ENCODE results near the gene CD8B. TPM values are rescaled to one million over a fixed set of nuclear protein-coding genes. Genes with fewer than 3 reads are reported as not detected.
A peak's percentile ranks its signal among the peaks of the same experiment; 100 is the strongest.

Gene CD8B
- total RNA-seq, 1 donor from 2014 or later, result not detected

DNA sequence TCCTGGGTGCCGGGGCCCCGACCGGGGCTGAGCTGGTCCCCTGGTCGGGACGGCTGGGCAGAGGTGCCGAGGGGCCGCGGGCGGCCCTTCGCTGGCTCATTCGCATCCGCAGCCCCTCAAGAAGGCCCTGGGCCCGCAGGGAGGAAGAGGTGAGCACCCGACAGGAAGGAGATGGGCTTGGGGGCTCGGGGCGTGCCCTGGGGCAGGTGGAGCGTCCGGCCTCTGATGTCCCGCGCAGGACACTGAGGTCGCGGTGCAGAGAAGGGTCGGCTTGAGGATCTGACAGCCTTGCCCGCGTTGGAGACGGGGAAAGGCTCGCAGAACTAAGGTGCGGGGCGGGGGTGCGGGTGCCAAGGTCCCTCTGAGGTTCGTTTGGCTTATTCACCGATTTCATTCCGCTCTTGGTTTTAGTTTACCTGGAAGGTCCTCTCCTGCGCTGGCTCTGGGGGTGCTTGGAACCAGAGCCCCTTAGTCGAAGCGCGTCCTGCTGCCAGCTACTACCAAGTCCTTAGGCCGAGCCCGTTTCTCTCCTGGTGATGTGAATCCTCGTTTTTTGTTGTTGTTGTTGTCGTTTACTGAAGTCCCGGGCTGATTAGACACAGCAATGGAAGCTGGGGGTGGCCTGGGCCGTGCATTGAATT, 52.1 kb downstream of the CD8B start:
- Histone ChIP-seq H3K9me3 (ENCODE audit: insufficient read depth, low read depth, low read length) (no peaks in the 10 kb centered on the region), H3K4me1 (ENCODE audit: insufficient read depth, low read length) (peaks cover 14% of the 10 kb centered on the region), H2AFZ (ENCODE audit: low read depth, low read length) (no peak overlapping the region), H3K79me2 (ENCODE audit: insufficient read depth, low read length) (no peaks in the 10 kb centered on the region), H3K4me2 (ENCODE audit: low read length) (peak overlapping the region; percentile 39), H3K9ac (ENCODE audit: low read length) (no peak overlapping the region), H3K36me3 (ENCODE audit: insufficient read depth, low read length) (no peaks in the 10 kb centered on the region), H4K20me1 (ENCODE audit: insufficient read depth, low read length) (no peaks in the 10 kb centered on the region), H3K27ac (ENCODE audit: low read depth, low read length) (no peak overlapping the region), H3K27me3 (ENCODE audit: insufficient read depth, low read length) (peaks cover 35% of the 10 kb centered on the region), H3K4me3 (ENCODE audit: insufficient read depth, low read depth, low read length) (no peak overlapping the region)
- H3K27ac Mint-ChIP-seq (ENCODE audit: unreplicated experiment), result no peak overlapping the region
- DNase-seq (ENCODE audit: low read depth) (no peak), FAIRE-seq (no peak)
- peaks cover 17% of the 10 kb centered on the region for H3K27me3 Mint-ChIP-seq (ENCODE audit: low read depth, unreplicated experiment)
- no peaks in the 10 kb centered on the region for H3K9me3 Mint-ChIP-seq (ENCODE audit: unreplicated experiment)
- no peaks in the 10 kb centered on the region for H3K4me1 Mint-ChIP-seq (ENCODE audit: low read depth, unreplicated experiment)
- TF ChIP-seq EZH2 (IDR thresholded peaks at IDR 0.05; ENCODE audit: insufficient read depth, low read length), result peak; percentile 90
- TF ChIP-seq, protein P1, sequence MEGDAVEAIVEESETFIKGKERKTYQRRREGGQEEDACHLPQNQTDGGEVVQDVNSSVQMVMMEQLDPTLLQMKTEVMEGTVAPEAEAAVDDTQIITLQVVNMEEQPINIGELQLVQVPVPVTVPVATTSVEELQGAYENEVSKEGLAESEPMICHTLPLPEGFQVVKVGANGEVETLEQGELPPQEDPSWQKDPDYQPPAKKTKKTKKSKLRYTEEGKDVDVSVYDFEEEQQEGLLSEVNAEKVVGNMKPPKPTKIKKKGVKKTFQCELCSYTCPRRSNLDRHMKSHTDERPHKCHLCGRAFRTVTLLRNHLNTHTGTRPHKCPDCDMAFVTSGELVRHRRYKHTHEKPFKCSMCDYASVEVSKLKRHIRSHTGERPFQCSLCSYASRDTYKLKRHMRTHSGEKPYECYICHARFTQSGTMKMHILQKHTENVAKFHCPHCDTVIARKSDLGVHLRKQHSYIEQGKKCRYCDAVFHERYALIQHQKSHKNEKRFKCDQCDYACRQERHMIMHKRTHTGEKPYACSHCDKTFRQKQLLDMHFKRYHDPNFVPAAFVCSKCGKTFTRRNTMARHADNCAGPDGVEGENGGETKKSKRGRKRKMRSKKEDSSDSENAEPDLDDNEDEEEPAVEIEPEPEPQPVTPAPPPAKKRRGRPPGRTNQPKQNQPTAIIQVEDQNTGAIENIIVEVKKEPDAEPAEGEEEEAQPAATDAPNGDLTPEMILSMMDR (IDR thresholded peaks at IDR 0.05; ENCODE audit: insufficient read depth, low read depth, low read length), result no peak
- no peak overlapping the region for H3K4me3 Mint-ChIP-seq (ENCODE audit: unreplicated experiment)
- no peaks in the 10 kb centered on the region for H3K36me3 Mint-ChIP-seq (ENCODE audit: low read depth, unreplicated experiment)

DNA sequence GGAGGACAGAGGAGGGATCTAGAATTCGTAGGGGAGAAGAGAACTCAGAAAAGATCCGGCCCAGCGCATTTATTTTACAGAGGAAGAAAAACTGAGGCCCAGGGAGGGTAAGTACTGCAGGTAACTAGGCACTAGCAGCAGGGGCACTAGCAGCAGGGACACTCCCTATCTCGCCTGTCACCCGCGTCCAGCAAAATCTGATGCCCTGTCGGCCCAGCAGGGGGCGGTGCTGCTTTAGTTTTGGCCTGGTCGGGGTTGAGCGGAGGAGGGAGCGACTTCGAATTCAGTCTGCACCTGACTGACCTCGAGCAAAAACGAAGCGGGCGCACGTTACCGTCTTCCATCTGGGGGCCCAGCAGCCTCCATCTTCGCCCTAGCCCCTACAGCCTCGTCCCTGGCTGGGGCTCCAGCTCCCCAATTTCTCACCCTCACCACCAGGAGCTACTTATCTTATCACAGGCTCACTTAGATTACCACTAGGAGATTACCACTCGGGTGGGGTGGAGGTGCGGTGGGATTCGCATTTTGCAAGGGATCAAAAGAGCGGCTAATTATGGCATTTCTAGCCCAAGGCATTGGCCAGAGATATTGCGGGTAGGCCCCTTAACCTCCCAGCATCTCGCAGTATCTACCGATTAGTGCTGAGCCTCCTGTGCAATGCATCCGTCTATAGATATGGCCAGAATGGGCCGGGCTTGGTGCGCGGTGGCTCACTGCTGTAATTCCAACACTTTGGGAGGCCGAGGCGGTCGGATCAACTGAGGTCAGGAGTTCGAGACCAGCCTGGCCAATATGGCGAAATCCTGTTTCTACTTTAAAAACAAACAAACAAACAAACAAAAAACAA, 53.1 kb downstream of the CD8B start:
- FAIRE-seq (no peak), DNase-seq (ENCODE audit: low read depth) (peak; percentile 34)
- no peaks in the 10 kb centered on the region for H3K36me3 ChIP-seq (ENCODE audit: insufficient read depth, low read length)
- no peaks in the 10 kb centered on the region for H3K9me3 ChIP-seq (ENCODE audit: insufficient read depth, low read depth, low read length)
- no peaks in the 10 kb centered on the region for H3K9me3 Mint-ChIP-seq (ENCODE audit: unreplicated experiment)
- peak overlapping the region; percentile 89 for H3K4me3 Mint-ChIP-seq (ENCODE audit: unreplicated experiment)
- peak overlapping the region; percentile 87 for H2AFZ ChIP-seq (ENCODE audit: low read depth, low read length)
- peak overlapping the region; percentile 51 for H3K4me3 ChIP-seq (ENCODE audit: insufficient read depth, low read depth, low read length)
- H3K9ac ChIP-seq (ENCODE audit: low read length), result peak overlapping the region; percentile 35
- H3K36me3 Mint-ChIP-seq (ENCODE audit: low read depth, unreplicated experiment), result no peaks in the 10 kb centered on the region
- H3K4me1 Mint-ChIP-seq (ENCODE audit: low read depth, unreplicated experiment), result no peaks in the 10 kb centered on the region
- H3K79me2 ChIP-seq (ENCODE audit: insufficient read depth, low read length), result no peaks in the 10 kb centered on the region
- H3K27me3 Mint-ChIP-seq (ENCODE audit: low read depth, unreplicated experiment), result peaks cover 17% of the 10 kb centered on the region
- TF ChIP-seq EZH2 (IDR thresholded peaks at IDR 0.05; ENCODE audit: insufficient read depth, low read length), result no peak
- TF ChIP-seq, protein P1 (IDR thresholded peaks at IDR 0.05; ENCODE audit: insufficient read depth, low read depth, low read length), result peak; percentile 85
- H3K4me1 ChIP-seq (ENCODE audit: insufficient read depth, low read length), result peaks cover 14% of the 10 kb centered on the region
- H3K27me3 ChIP-seq (ENCODE audit: insufficient read depth, low read length), result peaks cover 35% of the 10 kb centered on the region
- no peak overlapping the region for H3K27ac Mint-ChIP-seq (ENCODE audit: unreplicated experiment)
- H4K20me1 ChIP-seq (ENCODE audit: insufficient read depth, low read length), result no peaks in the 10 kb centered on the region
- H3K27ac ChIP-seq (ENCODE audit: low read depth, low read length), result no peak overlapping the region
- peak overlapping the region; percentile 95 for H3K4me2 ChIP-seq (ENCODE audit: low read length)
